ENCODE data around the gene C2CD2. TPM values are rescaled to one million over a fixed set of nuclear protein-coding genes. Genes with fewer than 3 reads are reported as not detected.

Gene C2CD2
- polyA plus RNA-seq, 1 of the 3 experiments (the other 2 are of a cell fraction), result 9.7 TPM

DNA sequence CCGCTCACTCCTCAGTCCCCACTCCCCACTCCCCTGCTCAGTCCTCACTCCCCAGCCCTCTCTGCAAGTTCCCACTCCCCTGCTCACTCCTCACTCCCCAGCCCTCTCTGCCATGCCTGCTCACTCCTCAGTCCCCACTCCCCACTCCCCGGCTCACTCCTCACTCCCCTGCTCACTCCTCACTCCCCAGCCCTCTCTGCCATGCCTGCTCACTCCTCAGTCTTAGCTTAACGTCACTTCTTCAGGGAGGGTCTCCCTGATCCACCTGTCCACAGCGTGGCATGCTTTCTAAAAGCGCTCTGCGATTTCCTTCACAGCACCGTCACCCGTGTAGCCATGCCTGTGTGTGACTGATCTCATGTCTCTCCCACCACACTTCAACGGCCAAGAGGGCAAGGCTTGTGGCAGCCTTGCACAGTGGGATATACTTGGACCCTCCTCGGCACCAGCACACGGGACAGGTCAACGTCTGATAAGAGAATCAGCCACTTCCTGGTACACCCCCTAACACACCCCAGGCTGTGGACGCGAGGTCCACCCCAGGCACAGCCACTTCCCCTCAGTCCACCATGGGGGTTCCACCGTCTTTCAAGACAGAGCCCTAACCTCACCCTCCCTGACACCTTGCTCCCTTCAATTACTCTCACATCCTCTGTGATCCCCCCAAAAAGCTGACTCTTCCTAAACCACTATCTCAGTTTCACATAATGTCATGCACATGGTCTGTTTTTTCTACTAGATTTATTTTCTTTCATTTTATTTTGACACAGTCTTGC lies 88.6 kb downstream of the C2CD2 start:
- H3K27ac ChIP-seq (ENCODE audit: low read depth in 2 of 2, low read length in 1 of 2), result no peak overlapping the region
- no peak overlapping the region for H2AFZ ChIP-seq (ENCODE audit: low read depth)
- H3K4me2 ChIP-seq, result no peak overlapping the region
- TF ChIP-seq TAF1 (IDR thresholded peaks at IDR 0.05; ENCODE audit: borderline replicate concordance, low read depth, low read length) (no peak), EZH2phosphoT487 (IDR thresholded peaks at IDR 0.05; ENCODE audit: borderline replicate concordance, low read depth) (no peak), YY1 (IDR thresholded peaks at IDR 0.05; ENCODE audit: low read depth) (no peak), SIN3A (IDR thresholded peaks at IDR 0.05; ENCODE audit: borderline replicate concordance, low read depth, low read length) (no peak)
- TF ChIP-seq, protein P1, sequence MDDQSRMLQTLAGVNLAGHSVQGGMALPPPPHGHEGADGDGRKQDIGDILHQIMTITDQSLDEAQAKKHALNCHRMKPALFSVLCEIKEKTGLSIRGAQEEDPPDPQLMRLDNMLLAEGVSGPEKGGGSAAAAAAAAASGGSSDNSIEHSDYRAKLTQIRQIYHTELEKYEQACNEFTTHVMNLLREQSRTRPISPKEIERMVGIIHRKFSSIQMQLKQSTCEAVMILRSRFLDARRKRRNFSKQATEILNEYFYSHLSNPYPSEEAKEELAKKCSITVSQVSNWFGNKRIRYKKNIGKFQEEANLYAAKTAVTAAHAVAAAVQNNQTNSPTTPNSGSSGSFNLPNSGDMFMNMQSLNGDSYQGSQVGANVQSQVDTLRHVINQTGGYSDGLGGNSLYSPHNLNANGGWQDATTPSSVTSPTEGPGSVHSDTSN (IDR thresholded peaks at IDR 0.05), result no peak
- no peak overlapping the region for H3K4me3 ChIP-seq (ENCODE audit: low read depth in 2 of 2, low read length in 1 of 2)
- H3K9me3 ChIP-seq, result no peaks in the 10 kb centered on the region
- H3K36me3 ChIP-seq (replicated peaks in 1 of 2; ENCODE audit: control insufficient read depth in 1 of 2, insufficient read depth in 2 of 2, low read length in 1 of 2), result no peaks in the 10 kb centered on the region
- no peaks in the 10 kb centered on the region for H3K9me2 ChIP-seq
- peaks cover 7% of the 10 kb centered on the region for H3K79me2 ChIP-seq (ENCODE audit: insufficient read depth)
- WGBS (ENCODE audit: low lambda C conversion rate), result 91% methylated on average over 15 of the region's 15 CpGs
- no peak for DNase-seq
- CTCF ChIA-PET, result interaction anchor here (3.3 kb wide), 1 partner anchor 49 kb away, joined by 11 read pairs; no protein-coding TSS in a partner anchor
- POLR2A ChIA-PET, result no interaction called here
- H3K27me3 ChIP-seq (ENCODE audit: insufficient read depth), result no peaks in the 10 kb centered on the region
- peaks cover 0 to 3% of the 10 kb centered on the region in 2 experiments; a peak in 1 of 4 replicates for H3K4me1 ChIP-seq (ENCODE audit: control insufficient read depth in 1 of 2, insufficient read depth in 2 of 2, low read depth in 1 of 2, low read length in 1 of 2)
- no peaks in the 10 kb centered on the region for H3F3A ChIP-seq (replicated peaks; ENCODE audit: insufficient read depth)
- no peak overlapping the region for H3K9ac ChIP-seq
- H4K20me1 ChIP-seq (ENCODE audit: insufficient read depth), result no peaks in the 10 kb centered on the region

DNA sequence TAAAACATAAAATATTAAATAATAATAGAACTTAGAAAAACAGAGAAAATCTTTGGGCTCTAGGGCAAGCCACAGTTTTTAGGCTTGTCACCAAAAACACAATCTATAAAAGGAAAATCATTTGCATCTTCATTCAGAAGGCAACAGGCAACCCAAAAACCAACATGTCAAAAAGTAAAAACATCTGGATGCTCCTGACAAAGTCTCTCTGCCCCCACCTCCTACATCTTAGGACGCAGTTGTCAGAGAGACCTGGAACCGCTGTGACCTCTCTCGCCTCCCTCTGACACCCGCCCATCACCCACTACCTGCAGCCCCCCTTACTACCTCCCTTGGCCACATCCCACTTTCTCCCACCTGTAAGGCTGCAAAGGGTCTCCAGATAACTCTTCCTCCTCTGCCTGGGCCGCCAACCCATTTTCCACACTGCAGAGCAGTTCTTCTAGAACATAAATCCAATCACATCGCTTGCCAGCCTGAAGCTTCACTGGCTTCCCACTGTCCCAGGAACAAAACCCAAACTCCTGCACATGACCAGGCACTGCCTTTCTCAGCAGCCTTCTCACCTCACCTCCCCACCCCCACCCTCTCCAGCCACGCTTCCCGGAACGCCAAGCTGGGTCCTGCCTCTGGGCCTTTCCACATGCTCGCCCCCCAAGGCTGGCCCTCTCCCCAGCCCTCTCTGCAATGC lies 89.4 kb downstream of the C2CD2 start:
- Histone ChIP-seq H3K9me2 (no peaks in the 10 kb centered on the region), H3K27me3 (ENCODE audit: insufficient read depth) (no peaks in the 10 kb centered on the region), H3K9me3 (no peaks in the 10 kb centered on the region), H3K36me3 (replicated peaks in 1 of 2; ENCODE audit: control insufficient read depth in 1 of 2, insufficient read depth in 2 of 2, low read length in 1 of 2) (peaks cover 0 to under 1% of the 10 kb centered on the region in 2 experiments), H4K20me1 (ENCODE audit: insufficient read depth) (no peaks in the 10 kb centered on the region), H3K79me2 (ENCODE audit: insufficient read depth) (peaks cover 7% of the 10 kb centered on the region), H3K9ac (no peak overlapping the region), H3K27ac (ENCODE audit: low read depth in 2 of 2, low read length in 1 of 2) (no peak overlapping the region), H3K4me2 (no peak overlapping the region), H3F3A (replicated peaks; ENCODE audit: insufficient read depth) (no peaks in the 10 kb centered on the region), H3K4me1 (ENCODE audit: control insufficient read depth in 1 of 2, insufficient read depth in 2 of 2, low read depth in 1 of 2, low read length in 1 of 2) (peaks cover 0 to 3% of the 10 kb centered on the region in 2 experiments; a peak in 1 of 4 replicates), H2AFZ (ENCODE audit: low read depth) (no peak overlapping the region), H3K4me3 (ENCODE audit: low read depth in 2 of 2, low read length in 1 of 2) (no peak overlapping the region)
- no peak for DNase-seq
- POLR2A ChIA-PET, result no interaction called here
- TF ChIP-seq RAD21 (IDR thresholded peaks at IDR 0.05; ENCODE audit: low read length), result no peak
- TF ChIP-seq GATA2 (CRISPR knock-in tag; IDR thresholded peaks at IDR 0.05), result no peak
- TF ChIP-seq MEF2A (IDR thresholded peaks at IDR 0.05; ENCODE audit: borderline replicate concordance, low read depth), result no peak
- TF ChIP-seq, protein P2, sequence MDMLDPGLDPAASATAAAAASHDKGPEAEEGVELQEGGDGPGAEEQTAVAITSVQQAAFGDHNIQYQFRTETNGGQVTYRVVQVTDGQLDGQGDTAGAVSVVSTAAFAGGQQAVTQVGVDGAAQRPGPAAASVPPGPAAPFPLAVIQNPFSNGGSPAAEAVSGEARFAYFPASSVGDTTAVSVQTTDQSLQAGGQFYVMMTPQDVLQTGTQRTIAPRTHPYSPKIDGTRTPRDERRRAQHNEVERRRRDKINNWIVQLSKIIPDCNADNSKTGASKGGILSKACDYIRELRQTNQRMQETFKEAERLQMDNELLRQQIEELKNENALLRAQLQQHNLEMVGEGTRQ (IDR thresholded peaks at IDR 0.05; ENCODE audit: borderline replicate concordance, low read depth, low read length), result no peak
- TF ChIP-seq YY1 (IDR thresholded peaks at IDR 0.05; ENCODE audit: low read depth), result no peak
- TF ChIP-seq, protein P3, sequence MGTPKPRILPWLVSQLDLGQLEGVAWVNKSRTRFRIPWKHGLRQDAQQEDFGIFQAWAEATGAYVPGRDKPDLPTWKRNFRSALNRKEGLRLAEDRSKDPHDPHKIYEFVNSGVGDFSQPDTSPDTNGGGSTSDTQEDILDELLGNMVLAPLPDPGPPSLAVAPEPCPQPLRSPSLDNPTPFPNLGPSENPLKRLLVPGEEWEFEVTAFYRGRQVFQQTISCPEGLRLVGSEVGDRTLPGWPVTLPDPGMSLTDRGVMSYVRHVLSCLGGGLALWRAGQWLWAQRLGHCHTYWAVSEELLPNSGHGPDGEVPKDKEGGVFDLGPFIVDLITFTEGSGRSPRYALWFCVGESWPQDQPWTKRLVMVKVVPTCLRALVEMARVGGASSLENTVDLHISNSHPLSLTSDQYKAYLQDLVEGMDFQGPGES (IDR thresholded peaks at IDR 0.05; ENCODE audit: low read depth, low read length), result no peak
- TF ChIP-seq POLR2AphosphoS5 (IDR thresholded peaks at IDR 0.05; ENCODE audit: low read depth, low read length), result no peak
- CTCF ChIA-PET, result no interaction called here
- 96% methylated on average over 10 of the region's 10 CpGs for WGBS (ENCODE audit: low lambda C conversion rate)
